ENCODE results near the gene CTBP2. TPM values are rescaled to one million over a fixed set of nuclear protein-coding genes. Genes with fewer than 3 reads are reported as not detected.

Gene CTBP2
- total RNA-seq, 1 experiment from 2014 or later, result 212 TPM

GRCh38 chr10:125128397-125129075, 31.8 kb downstream of the CTBP2 start:
- Histone ChIP-seq H3K4me2 (ENCODE audit: insufficient read depth, insufficient read length, low read length) (no peak overlapping the region), H3K14ac (ENCODE audit: insufficient read depth, low read length) (no peak overlapping the region), H3K23me2 (ENCODE audit: insufficient read length, low read depth, low read length, poor library complexity, severe bottlenecking) (no peaks in the 10 kb centered on the region), H2AFZ (ENCODE audit: low read length) (no peak overlapping the region), H2BK15ac (ENCODE audit: low read depth, low read length) (no peak overlapping the region), H3K27me3 (ENCODE audit: insufficient read depth, low read length) (no peaks in the 10 kb centered on the region), H3K18ac (ENCODE audit: insufficient read length, low read depth, low read length) (no peak overlapping the region), H3K4me1 (ENCODE audit: insufficient read depth, low read length) (peaks cover 15% of the 10 kb centered on the region; the same call in 1 of the 2 replicates), H3K79me1 (ENCODE audit: insufficient read depth, low read depth, low read length, poor library complexity, severe bottlenecking) (peaks cover 8% of the 10 kb centered on the region), H2AK5ac (ENCODE audit: insufficient read length, low read length) (no peak overlapping the region), H3K79me2 (ENCODE audit: insufficient read depth, low read length) (peaks cover 92% of the 10 kb centered on the region), H4K5ac (ENCODE audit: insufficient read length, low read depth, low read length) (no peak overlapping the region), H2BK120ac (ENCODE audit: low read depth, low read length, poor library complexity, severe bottlenecking) (no peak overlapping the region), H4K91ac (ENCODE audit: insufficient read length, low read depth, low read length) (no peak overlapping the region), H4K20me1 (ENCODE audit: control insufficient read depth, insufficient read depth, insufficient read length) (peaks cover 5% of the 10 kb centered on the region), H3K9me3 (ENCODE audit: control insufficient read depth, low read depth, low read length) (no peaks in the 10 kb centered on the region), H2BK5ac (ENCODE audit: insufficient read length, low read length) (no peak overlapping the region), H3K27ac (ENCODE audit: insufficient read length, low read depth, low read length) (no peak overlapping the region), H3K4ac (ENCODE audit: low read depth, low read length) (no peak overlapping the region), H2BK20ac (ENCODE audit: low read depth, low read length, poor library complexity, severe bottlenecking) (no peak overlapping the region), H2BK12ac (ENCODE audit: insufficient read length, low read depth, low read length) (no peak overlapping the region), H3K23ac (ENCODE audit: insufficient read length, low read depth, low read length) (no peak overlapping the region), H3K9ac (ENCODE audit: extremely low read depth, insufficient read length, low read length) (no peak overlapping the region), H4K8ac (replicated peaks; ENCODE audit: insufficient read length, low read depth, low read length) (no peak overlapping the region), H3K56ac (ENCODE audit: insufficient read length, low read depth, low read length) (no peak overlapping the region), H3T11ph (ENCODE audit: low read length) (no peak overlapping the region)
- no peak for DNase-seq
- peaks cover 42 to 80% (median 76%) of the 10 kb centered on the region in 3 experiments for H3K36me3 Mint-ChIP-seq (ENCODE audit: insufficient read depth in 1 of 3, low read depth in 3 of 3)
- WGBS (ENCODE audit: extremely low coverage, insufficient read length, low lambda C conversion rate), result no CpG with 5 or more reads among the region's 8 CpGs
- no peaks in the 10 kb centered on the region for H3K27me3 Mint-ChIP-seq (ENCODE audit: low read depth)
- no peak overlapping the region for H3K4me3 Mint-ChIP-seq
- no peak for TF ChIP-seq CTCF (conservative IDR thresholded peaks at IDR 0.05)
- no peaks in the 10 kb centered on the region for H3K9me3 Mint-ChIP-seq
- H3K4me1 Mint-ChIP-seq, result peaks cover 68 to 74% of the 10 kb centered on the region in 2 experiments
- peak overlapping the region in 2 of 3 experiments; percentile 13 to 18; a peak in 2 of 7 replicates for H3K27ac Mint-ChIP-seq
